Left kidney (tissue), 2 donors: ENCODE measurements around the gene ZWILCH. TPM values are rescaled to one million over a fixed set of nuclear protein-coding genes. Genes with fewer than 3 reads are reported as not detected.

Experiments used
- DNase-seq: peaks from one replicate; pipeline ENCODE4 v3.0.0-alpha.2; 2013
- polyA plus RNA-seq: library from polyadenylated mRNA; unstranded; fragments of 120-200 nt; gene quantifications from one replicate; pipeline ENCODE4 v1.2.1, GENCODE V29; 2013; ENCODE audit not compliant: insufficient read length

Gene ZWILCH
- polyA plus RNA-seq, 1 donor = 34.2 TPM

DNA sequence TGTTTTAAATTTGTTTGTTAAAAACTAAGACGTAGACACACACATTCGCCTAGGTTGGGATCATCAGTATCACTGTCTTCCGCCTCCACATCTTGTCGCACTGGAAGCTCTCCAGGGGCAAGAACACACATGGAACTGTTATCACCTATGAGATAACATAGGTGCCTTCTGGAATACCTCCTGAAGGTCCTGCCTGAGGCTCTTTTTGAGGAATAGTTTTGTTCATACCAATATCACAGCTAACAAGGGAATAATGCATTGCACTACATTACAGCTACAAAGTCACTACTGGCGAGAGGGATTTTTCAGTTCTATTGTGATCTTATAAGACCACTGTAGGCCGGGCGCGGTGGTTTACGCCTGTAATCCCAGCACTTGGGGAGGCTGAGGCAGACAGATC, 29.9 kb downstream of the ZWILCH start:
- no peak for DNase-seq

DNA sequence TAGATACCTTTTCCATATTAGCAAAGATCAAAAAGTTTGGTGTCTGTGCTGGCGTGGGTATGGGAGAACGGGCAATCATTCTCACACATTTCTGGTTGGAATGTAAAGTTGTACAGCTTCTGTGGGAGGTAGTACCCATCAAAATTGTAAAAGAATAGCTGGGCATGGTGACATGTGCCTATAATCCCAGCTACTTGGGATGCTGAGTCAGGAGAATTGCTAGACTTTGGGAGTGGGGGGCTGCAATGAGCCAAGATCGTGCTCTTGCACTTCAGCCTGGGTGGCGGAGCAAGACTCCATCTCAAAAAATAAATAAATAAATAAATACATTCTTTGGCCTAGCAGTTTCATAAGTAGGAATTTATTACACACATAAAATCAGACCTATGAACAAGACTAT, 37.8 kb downstream of the ZWILCH start:
- DNase-seq = no peak

- DNase-seq = no peak
These were observed 40.1 kb downstream of the ZWILCH start for GRCh38 chr15:66545255-66545654.

- DNase-seq = no peak
These were observed 50.6 kb downstream of the ZWILCH start for GRCh38 chr15:66555685-66556084.

DNA sequence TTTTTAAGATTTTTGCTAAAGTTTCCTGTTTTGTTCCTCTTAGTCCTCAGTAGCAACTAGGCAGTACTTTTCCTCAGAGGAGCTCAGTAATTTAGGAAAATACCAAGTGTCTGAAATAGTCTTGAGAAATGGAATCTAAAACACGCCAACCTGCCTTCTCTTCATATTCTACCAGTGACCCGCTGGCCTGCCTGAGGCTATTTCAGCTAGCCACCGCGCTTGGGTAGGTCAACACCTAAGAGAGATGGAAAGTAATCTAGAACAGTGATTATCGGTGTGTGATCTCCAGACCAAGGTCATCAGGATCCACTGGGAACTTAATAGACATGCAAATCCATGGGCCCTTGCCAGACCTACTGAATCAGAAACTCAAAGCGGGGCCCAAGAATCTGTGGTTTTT, 53.1 kb downstream of the ZWILCH start:
- DNase-seq = no peak

- no peak for DNase-seq
These were observed 55.9 kb downstream of the ZWILCH start for GRCh38 chr15:66560856-66561525.

DNA sequence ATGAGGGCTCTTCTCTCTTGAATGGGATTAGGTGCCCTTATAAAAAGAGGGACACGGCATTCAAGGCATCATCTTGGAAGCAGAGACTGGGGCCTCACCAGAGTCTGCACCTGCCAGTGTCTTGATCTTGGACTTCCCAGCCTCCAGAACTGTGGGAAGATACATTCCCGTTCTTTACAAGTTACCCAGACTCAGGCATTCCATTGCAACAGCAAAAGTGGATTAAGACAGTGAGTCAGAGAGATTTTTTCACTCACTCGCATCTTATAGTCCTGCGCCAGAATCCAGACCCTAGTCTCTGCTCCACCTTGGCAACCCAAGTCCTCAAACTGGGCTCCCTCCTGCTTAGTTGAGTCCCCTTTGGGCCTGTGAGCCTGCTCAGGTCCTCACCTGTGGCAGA, 58.0 kb downstream of the ZWILCH start:
- no peak for DNase-seq

GRCh38 chr15:66563566-66564110, 58.5 kb downstream of the ZWILCH start:
- DNase-seq = no peak

GRCh38 chr15:66564136-66565041, 59.3 kb downstream of the ZWILCH start:
- no peak for DNase-seq

GRCh38 chr15:66565141-66565641, 60.1 kb downstream of the ZWILCH start:
- DNase-seq = no peak

GRCh38 chr15:66565741-66566144, 60.6 kb downstream of the ZWILCH start, which contains the start of gene LCTL:
Gene LCTL (minus strand): TSS chr15:66565998. CDS start chr15:66565365, 633 bp downstream.
- DNase-seq = no peak

GRCh38 chr15:66566963-66567531, 61.9 kb downstream of the ZWILCH start:
- peak; percentile 60 for DNase-seq

DNA sequence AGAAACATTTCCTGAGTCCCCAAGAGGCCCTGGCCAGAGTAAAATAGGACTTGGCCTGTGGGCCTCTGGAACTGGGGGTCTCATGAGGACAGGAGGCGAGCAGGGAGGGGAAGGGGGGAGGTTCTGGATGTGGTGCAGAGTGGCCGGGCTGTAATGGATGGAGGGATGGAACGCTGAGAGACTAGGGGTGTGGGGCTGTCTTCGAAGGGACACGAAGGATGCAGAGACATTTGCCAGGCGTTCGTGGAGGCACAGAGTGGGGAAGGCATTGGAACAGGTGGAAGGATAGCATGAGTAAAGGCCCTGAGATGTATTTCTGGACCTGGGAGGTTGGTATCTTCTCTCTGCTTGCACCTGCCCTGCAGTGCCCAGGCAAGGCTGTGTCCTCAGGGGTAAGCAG, 62.8 kb downstream of the ZWILCH start:
- no peak for DNase-seq

- DNase-seq = no peak
These were observed 64.5 kb downstream of the ZWILCH start for GRCh38 chr15:66569461-66570137.

DNA sequence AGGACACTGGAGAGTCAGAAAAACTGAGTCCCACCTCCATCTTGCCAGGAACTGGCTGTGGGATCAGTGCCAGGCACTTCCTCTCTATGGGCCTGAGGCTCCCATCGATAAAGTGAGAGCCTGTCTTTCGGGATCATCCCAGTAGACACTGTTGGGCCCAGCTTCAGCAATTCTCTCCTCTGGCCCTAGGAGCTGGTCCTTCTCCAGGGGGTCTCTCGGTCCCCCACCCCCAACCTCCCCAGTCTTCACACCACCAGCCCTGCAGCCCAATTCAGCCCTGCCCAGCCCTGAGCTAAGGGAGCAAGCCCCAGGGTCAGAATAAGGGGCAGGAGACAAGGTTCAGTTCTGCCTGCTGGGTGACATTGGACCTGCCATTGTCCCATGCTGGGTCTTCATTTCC, 65.2 kb downstream of the ZWILCH start:
- no peak for DNase-seq

- no peak for DNase-seq
These were observed 65.8 kb downstream of the ZWILCH start for GRCh38 chr15:66570842-66571478.

DNA sequence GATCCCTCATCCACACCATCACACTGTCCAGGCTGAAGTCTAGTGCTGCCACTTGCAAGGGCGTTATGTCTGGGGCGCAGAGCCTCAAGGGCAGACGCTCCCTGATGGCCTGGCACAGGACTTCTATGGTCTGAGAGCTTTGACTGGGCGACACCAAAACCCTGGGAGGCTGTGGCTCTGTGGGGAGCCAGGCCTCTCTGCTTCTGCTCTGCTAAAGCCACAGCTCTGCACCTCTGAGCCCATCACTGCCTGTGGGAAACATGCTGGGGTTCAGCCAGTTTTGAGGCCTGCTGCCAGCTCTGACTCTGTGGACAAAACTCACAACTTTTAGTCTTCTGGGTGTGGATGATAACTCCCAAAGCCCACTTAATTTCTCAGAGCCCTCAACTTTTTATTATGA, 67.0 kb downstream of the ZWILCH start:
- no peak for DNase-seq

DNA sequence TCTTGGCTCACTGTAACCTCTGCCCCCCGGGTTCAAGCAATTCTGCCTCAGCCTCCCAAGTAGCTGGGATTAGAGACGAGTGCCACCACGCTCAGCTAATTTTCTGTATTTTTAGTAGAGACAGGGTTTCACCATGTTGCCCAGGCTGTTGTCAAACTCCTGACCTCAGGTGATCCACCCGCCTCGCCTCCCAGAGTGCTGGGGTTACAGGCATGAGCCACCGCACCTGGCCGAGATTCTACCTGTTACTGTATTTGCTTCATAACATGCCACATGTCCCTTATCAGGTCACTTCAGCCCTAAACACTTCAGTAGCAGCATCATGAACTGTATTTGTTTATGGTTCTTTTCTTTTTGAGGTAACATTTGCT, 68.2 kb downstream of the ZWILCH start:
- no peak for DNase-seq

- no peak for DNase-seq
These were observed 68.8 kb downstream of the ZWILCH start for GRCh38 chr15:66573719-66574595.

- DNase-seq = no peak
These were observed 69.4 kb downstream of the ZWILCH start for GRCh38 chr15:66574596-66574950.
